ENCODE measurements around the gene KIF25.

KIF25 gene

GRCh38 chr6:168091381-168092264 lies 94.2 kb downstream of the KIF25 start:
- H2BK15ac ChIP-seq (replicated peaks; ENCODE audit: low read depth), result no peak overlapping the region
- no peak for DNase-seq
- H3K36me3 ChIP-seq (ENCODE audit: control insufficient read depth, insufficient read depth, low read length), result no peaks in the 10 kb centered on the region
- no peaks in the 10 kb centered on the region for H3K79me1 ChIP-seq (ENCODE audit: low read length)
- no peak overlapping the region for H2AK5ac ChIP-seq (ENCODE audit: low read length)
- H2BK5ac ChIP-seq (ENCODE audit: low read length), result no peak overlapping the region
- H4K8ac ChIP-seq (ENCODE audit: low read depth, low read length), result no peak overlapping the region
- no peak overlapping the region for H3K27ac ChIP-seq (ENCODE audit: low read depth, low read length)
- H3K18ac ChIP-seq (ENCODE audit: low read length), result no peak overlapping the region
- H3K23ac ChIP-seq (ENCODE audit: low read length), result no peak overlapping the region
- no peaks in the 10 kb centered on the region for H3K27me3 ChIP-seq (ENCODE audit: insufficient read depth, low read length, poor library complexity)
- H3K79me2 ChIP-seq (ENCODE audit: control insufficient read depth, insufficient read depth, low read length), result no peaks in the 10 kb centered on the region
- no peak overlapping the region for H2BK120ac ChIP-seq (ENCODE audit: low read depth, low read length)
- no peaks in the 10 kb centered on the region for H3K4me1 ChIP-seq (ENCODE audit: control insufficient read depth, low read depth, low read length)
- no peak overlapping the region for H4K5ac ChIP-seq (ENCODE audit: low read length)
- H3K9ac ChIP-seq (ENCODE audit: low read length), result no peak overlapping the region
- no peak overlapping the region for H3K4me2 ChIP-seq (ENCODE audit: low read length)
- no CpG with 5 or more reads among the region's 28 CpGs for WGBS (ENCODE audit: extremely low coverage, insufficient coverage, low lambda C conversion rate)
- H3K56ac ChIP-seq (ENCODE audit: low read length), result no peak overlapping the region
- no peak overlapping the region for H3K4ac ChIP-seq (ENCODE audit: low read depth, low read length)
- no peak overlapping the region for H3K4me3 ChIP-seq (ENCODE audit: low read length)

DNA sequence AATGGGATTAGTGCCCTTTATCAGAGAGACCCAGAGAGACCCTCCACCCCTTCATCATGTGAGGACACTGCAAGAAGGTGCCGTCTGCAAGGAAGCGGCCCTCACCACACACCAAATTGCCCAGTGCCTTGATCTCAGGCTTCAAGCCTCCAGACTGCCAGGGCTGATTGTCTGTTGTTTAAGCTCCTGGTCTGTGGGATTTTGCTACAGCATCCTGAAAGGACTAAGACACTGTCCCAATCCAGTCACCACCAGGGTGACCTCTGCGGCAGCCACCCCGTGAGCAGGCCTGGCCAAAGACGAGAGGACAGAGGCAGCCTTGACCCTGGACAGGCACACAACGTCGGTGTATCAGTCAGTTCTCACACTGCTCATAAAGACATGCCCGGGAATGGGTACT lies 95.1 kb downstream of the KIF25 start:
- Histone ChIP-seq H3K36me3 (ENCODE audit: control insufficient read depth, insufficient read depth, low read length) (no peaks in the 10 kb centered on the region), H2BK5ac (ENCODE audit: low read length) (no peak overlapping the region), H2BK15ac (replicated peaks; ENCODE audit: low read depth) (no peak overlapping the region), H3K4me3 (ENCODE audit: low read length) (no peak overlapping the region), H3K4me2 (ENCODE audit: low read length) (no peak overlapping the region), H2BK120ac (ENCODE audit: low read depth, low read length) (no peak overlapping the region), H3K4me1 (ENCODE audit: control insufficient read depth, low read depth, low read length) (no peaks in the 10 kb centered on the region), H3K9ac (ENCODE audit: low read length) (no peak overlapping the region), H3K23ac (ENCODE audit: low read length) (no peak overlapping the region), H3K18ac (ENCODE audit: low read length) (no peak overlapping the region), H3K79me1 (ENCODE audit: low read length) (no peaks in the 10 kb centered on the region), H3K79me2 (ENCODE audit: control insufficient read depth, insufficient read depth, low read length) (no peaks in the 10 kb centered on the region), H4K8ac (ENCODE audit: low read depth, low read length) (no peak overlapping the region), H3K27me3 (ENCODE audit: insufficient read depth, low read length, poor library complexity) (no peaks in the 10 kb centered on the region), H3K4ac (ENCODE audit: low read depth, low read length) (no peak overlapping the region), H2AK5ac (ENCODE audit: low read length) (no peak overlapping the region), H4K5ac (ENCODE audit: low read length) (no peak overlapping the region), H3K56ac (ENCODE audit: low read length) (no peak overlapping the region), H3K27ac (ENCODE audit: low read depth, low read length) (no peak overlapping the region)
- no peak for DNase-seq
- WGBS (ENCODE audit: extremely low coverage, insufficient coverage, low lambda C conversion rate), result no CpG with 5 or more reads among the region's 8 CpGs

- Histone ChIP-seq H2AK5ac (ENCODE audit: low read length) (no peak overlapping the region), H3K27me3 (ENCODE audit: insufficient read depth, low read length, poor library complexity) (no peaks in the 10 kb centered on the region), H3K79me2 (ENCODE audit: control insufficient read depth, insufficient read depth, low read length) (no peaks in the 10 kb centered on the region), H3K56ac (ENCODE audit: low read length) (no peak overlapping the region), H2BK120ac (ENCODE audit: low read depth, low read length) (no peak overlapping the region), H3K4ac (ENCODE audit: low read depth, low read length) (no peak overlapping the region), H2BK5ac (ENCODE audit: low read length) (no peak overlapping the region), H3K9ac (ENCODE audit: low read length) (no peak overlapping the region), H3K4me2 (ENCODE audit: low read length) (no peak overlapping the region), H3K27ac (ENCODE audit: low read depth, low read length) (no peak overlapping the region), H3K23ac (ENCODE audit: low read length) (no peak overlapping the region), H3K4me3 (ENCODE audit: low read length) (no peak overlapping the region), H4K5ac (ENCODE audit: low read length) (no peak overlapping the region), H3K79me1 (ENCODE audit: low read length) (no peaks in the 10 kb centered on the region), H3K4me1 (ENCODE audit: control insufficient read depth, low read depth, low read length) (no peaks in the 10 kb centered on the region), H4K8ac (ENCODE audit: low read depth, low read length) (no peak overlapping the region), H2BK15ac (replicated peaks; ENCODE audit: low read depth) (no peak overlapping the region), H3K18ac (ENCODE audit: low read length) (no peak overlapping the region), H3K36me3 (ENCODE audit: control insufficient read depth, insufficient read depth, low read length) (no peaks in the 10 kb centered on the region)
- no CpG with 5 or more reads among the region's 12 CpGs for WGBS (ENCODE audit: extremely low coverage, insufficient coverage, low lambda C conversion rate)
- DNase-seq, result no peak
Observed at GRCh38 chr6:168093071-168093505, 95.6 kb downstream of the KIF25 start.

GRCh38 chr6:168093634-168094033 lies 96.2 kb downstream of the KIF25 start:
- Histone ChIP-seq H3K27ac (ENCODE audit: low read depth, low read length) (no peak overlapping the region), H3K79me1 (ENCODE audit: low read length) (no peaks in the 10 kb centered on the region)

More at GRCh38 chr6:168093634-168094033, 96.2 kb downstream of the KIF25 start:
- no peak for DNase-seq
- Histone ChIP-seq H2BK5ac (ENCODE audit: low read length) (no peak overlapping the region), H3K79me2 (ENCODE audit: control insufficient read depth, insufficient read depth, low read length) (no peaks in the 10 kb centered on the region), H3K4me1 (ENCODE audit: control insufficient read depth, low read depth, low read length) (no peaks in the 10 kb centered on the region), H3K56ac (ENCODE audit: low read length) (no peak overlapping the region), H3K4ac (ENCODE audit: low read depth, low read length) (no peak overlapping the region), H3K4me2 (ENCODE audit: low read length) (no peak overlapping the region), H3K4me3 (ENCODE audit: low read length) (no peak overlapping the region), H3K27me3 (ENCODE audit: insufficient read depth, low read length, poor library complexity) (no peaks in the 10 kb centered on the region), H3K9ac (ENCODE audit: low read length) (no peak overlapping the region), H2BK15ac (replicated peaks; ENCODE audit: low read depth) (no peak overlapping the region), H3K18ac (ENCODE audit: low read length) (no peak overlapping the region), H4K8ac (ENCODE audit: low read depth, low read length) (no peak overlapping the region), H2AK5ac (ENCODE audit: low read length) (no peak overlapping the region), H4K5ac (ENCODE audit: low read length) (no peak overlapping the region), H2BK120ac (ENCODE audit: low read depth, low read length) (no peak overlapping the region), H3K36me3 (ENCODE audit: control insufficient read depth, insufficient read depth, low read length) (no peaks in the 10 kb centered on the region), H3K23ac (ENCODE audit: low read length) (no peak overlapping the region)
- WGBS (ENCODE audit: extremely low coverage, insufficient coverage, low lambda C conversion rate), result no CpG with 5 or more reads among the region's 11 CpGs

Measured in mesendoderm (in vitro differentiated cells).